HG03039 (cell line): ENCODE measurements around the gene CCL16.
"Not testable (repeated sequence)": the region's sequence is repeated elsewhere in the genome, so short reads cannot be mapped to it uniquely, and the experiment has no call there.

ENCODE experiments used
- ATAC-seq: cut with Tn5 transposase; IDR thresholded peaks from one replicate; pipeline ENCODE4 v1.9.1; 2021; ENCODE audit warnings: mild to moderate bottlenecking, moderate library complexity; ENCODE audit not compliant: unreplicated experiment

Gene CCL16

DNA sequence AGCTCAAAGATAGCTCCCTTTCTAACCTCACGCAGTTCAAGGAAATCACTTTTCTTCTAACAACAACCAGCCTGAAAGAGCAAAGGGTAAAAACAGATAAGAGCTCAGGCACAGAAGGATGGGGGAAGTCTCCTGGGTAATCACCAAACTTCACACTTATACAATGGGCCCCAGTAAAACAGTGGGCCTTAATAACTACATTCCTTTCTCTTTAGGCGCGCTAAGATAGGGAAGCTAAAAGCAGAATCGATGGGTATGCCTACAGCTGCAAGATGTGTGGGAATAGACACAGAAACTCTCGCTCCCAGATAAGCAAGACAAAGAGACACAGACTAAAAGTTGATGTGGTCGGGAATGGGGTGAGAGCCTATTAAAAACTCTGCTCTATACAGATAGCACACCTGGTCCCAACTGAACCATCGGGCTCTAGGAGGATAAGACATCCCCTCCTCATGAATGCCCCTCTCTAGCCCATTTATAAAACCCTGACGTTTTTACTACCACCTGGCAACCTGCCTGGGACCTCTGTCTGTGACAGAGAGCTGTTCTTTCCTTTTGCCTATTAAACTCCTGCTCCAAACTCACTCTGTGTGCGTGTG, 38.6 kb downstream of the CCL16 start:
- no peak for ATAC-seq

DNA sequence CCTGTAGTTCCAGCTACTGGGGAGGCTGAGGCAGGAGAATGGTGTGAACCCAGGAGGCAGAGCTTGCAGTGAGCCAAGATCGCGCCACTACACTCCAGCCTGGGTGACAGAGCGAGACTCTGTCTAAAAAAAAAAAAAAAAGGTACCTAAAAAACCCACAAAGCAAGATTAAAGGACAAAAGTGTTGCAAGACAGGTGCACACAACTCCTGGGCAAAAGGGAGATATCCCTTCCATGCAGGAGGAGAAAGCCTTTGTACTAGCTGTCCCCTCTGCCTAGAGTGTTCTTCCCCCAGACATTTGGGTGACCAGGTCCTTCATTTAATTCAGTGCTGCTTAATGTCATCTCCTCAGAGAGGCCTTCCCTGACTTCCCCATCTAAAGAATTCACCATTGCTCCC, 42.8 kb downstream of the CCL16 start:
- ATAC-seq: not testable (repeated sequence)

DNA sequence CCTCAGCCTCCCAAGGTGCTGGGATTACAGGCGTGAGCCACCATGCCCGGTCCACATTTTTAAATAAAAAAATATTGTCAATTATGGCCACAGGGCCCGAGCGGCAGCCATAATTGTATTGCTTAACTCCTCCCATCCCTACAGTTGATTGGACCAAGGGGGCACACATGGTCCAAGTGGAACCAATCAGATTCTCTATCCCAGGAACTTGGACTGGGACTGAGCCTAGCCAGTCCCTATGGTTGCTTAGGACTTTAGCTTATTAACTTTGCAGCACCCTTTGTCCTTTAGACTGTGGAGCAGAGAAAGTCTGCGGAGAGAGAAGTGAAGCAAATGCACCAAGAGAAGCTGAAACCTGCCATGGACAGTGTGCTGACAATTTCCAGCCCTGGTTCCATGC, 45.2 kb downstream of the CCL16 start:
- ATAC-seq: no peak

- no peak for ATAC-seq
These were observed 46.5 kb downstream of the CCL16 start for GRCh38 chr17:35934760-35935159.

- ATAC-seq: no peak
These were observed 48.7 kb downstream of the CCL16 start for GRCh38 chr17:35932586-35932985.

GRCh38 chr17:35931794-35932425, 49.4 kb downstream of the CCL16 start:
- ATAC-seq: no peak

- no peak for ATAC-seq
These were observed 50.9 kb downstream of the CCL16 start, which contains the start of gene RDM1 for GRCh38 chr17:35930211-35931065. Gene RDM1, minus strand, starts transcription at chr17:35930773. Its CDS starts 46 bp downstream, at chr17:35930727.

DNA sequence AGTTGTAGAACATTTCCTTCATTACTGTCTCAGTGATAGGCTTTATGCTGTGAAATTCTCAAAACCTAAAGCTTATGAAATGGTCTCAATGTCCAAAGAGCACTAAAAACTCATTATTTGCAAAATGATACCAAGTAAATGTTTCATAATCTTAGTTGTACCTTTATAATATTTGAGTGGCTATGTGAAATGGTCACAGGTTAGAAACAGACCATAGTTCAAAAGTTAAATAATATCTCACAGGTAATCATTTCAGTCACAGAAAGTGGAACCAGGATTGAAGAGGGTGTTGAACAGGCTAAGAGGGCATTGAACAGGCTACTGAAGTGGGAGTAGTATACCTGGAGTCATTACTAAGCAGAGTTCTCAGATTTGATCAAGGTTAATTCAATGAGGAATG, 53.6 kb downstream of the CCL16 start:
- no peak for ATAC-seq
